Testis (tissue), 2 donors: ENCODE measurements around the gene FCN2.

Experiments
- POLR2A ChIP-seq: fragments of 450-650 bp; IDR thresholded peaks from one replicate; pipeline ENCODE4 v1.6.1; 2017; ENCODE audit warnings: antibody characterized with exemption, mild to moderate bottlenecking, moderate library complexity
- TF ChIP-seq, protein P1 (sequence below), 3 experiments: fragments of 450-650 bp in 2 of 3; fragments of 200-600 bp in 1 of 3; sonication (generic) in 1 of 3; IDR thresholded peaks; one replicate each; pipeline ENCODE4 v1.5.1; 2016 to 2019; ENCODE audit warnings: antibody characterized with exemption in 3 of 3, mild to moderate bottlenecking in 2 of 3, moderate library complexity in 1 of 3

DNA sequence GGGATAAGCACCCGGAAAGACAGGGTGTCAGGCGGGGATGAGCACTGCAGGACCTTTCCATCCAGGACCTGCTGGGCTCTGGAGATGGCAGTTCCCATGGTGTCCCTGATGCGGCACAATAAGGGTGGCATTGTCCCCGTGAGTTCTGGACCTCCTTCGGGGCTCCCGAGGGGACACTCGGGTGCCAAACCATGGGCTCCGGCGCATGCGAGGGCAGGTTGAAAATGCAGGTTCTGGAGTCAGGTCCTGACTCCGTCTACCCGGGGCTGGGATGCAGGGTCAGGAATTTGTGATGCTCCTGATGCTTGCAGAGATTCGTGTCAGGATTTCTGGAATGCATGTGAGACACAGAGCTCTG, 682 bp downstream of the FCN2 start:
- TF ChIP-seq, protein P1, sequence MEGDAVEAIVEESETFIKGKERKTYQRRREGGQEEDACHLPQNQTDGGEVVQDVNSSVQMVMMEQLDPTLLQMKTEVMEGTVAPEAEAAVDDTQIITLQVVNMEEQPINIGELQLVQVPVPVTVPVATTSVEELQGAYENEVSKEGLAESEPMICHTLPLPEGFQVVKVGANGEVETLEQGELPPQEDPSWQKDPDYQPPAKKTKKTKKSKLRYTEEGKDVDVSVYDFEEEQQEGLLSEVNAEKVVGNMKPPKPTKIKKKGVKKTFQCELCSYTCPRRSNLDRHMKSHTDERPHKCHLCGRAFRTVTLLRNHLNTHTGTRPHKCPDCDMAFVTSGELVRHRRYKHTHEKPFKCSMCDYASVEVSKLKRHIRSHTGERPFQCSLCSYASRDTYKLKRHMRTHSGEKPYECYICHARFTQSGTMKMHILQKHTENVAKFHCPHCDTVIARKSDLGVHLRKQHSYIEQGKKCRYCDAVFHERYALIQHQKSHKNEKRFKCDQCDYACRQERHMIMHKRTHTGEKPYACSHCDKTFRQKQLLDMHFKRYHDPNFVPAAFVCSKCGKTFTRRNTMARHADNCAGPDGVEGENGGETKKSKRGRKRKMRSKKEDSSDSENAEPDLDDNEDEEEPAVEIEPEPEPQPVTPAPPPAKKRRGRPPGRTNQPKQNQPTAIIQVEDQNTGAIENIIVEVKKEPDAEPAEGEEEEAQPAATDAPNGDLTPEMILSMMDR (IDR thresholded peaks at IDR 0.05): no peak
- no peak for TF ChIP-seq POLR2A
